IPS-18a (cell line): Measurements from ENCODE around the gene SPOCK2.

Source experiments
- H3K27ac ChIP-seq: one replicate; pipeline ENCODE4 v1.5.1; 2013; ENCODE audit warnings: low read length
- H3K27me3 ChIP-seq: one replicate; pipeline ENCODE4 v1.6.1; 2013; ENCODE audit warnings: mild to moderate bottlenecking, low read length; ENCODE audit not compliant: control insufficient read depth, insufficient read depth
- H3K36me3 ChIP-seq: one replicate; pipeline ENCODE4 v1.6.1; 2013; ENCODE audit warnings: low read depth, low read length; ENCODE audit not compliant: control insufficient read depth
- H3K4me1 ChIP-seq: one replicate; pipeline ENCODE4 v1.6.1; 2013; ENCODE audit warnings: low read depth, low read length; ENCODE audit not compliant: control insufficient read depth
- H3K4me3 ChIP-seq: one replicate; pipeline ENCODE4 v1.5.1; 2013; ENCODE audit warnings: low read length
- H3K9ac ChIP-seq: one replicate; pipeline ENCODE4 v1.6.1; 2013; ENCODE audit warnings: mild to moderate bottlenecking, low read length, moderate library complexity
- H3K9me3 ChIP-seq: one replicate; pipeline ENCODE4 v1.6.1; 2013; ENCODE audit warnings: low read depth, low read length; ENCODE audit not compliant: control insufficient read depth

Gene SPOCK2

GRCh38 chr10:72056932-72057751, 31.2 kb downstream of the SPOCK2 start:
- H3K4me1 ChIP-seq, result no peaks in the 10 kb centered on the region

GRCh38 chr10:72056113-72056512, 32.2 kb downstream of the SPOCK2 start:
- Histone ChIP-seq H3K36me3 (no peaks in the 10 kb centered on the region), H3K9me3 (no peaks in the 10 kb centered on the region), H3K4me3 (no peak overlapping the region), H3K27me3 (no peaks in the 10 kb centered on the region), H3K4me1 (no peaks in the 10 kb centered on the region), H3K9ac (no peak overlapping the region), H3K27ac (no peak overlapping the region)

More at GRCh38 chr10:72056932-72057751, 31.2 kb downstream of the SPOCK2 start:
- no peak overlapping the region for H3K9ac ChIP-seq
- no peaks in the 10 kb centered on the region for H3K36me3 ChIP-seq
- H3K9me3 ChIP-seq, result no peaks in the 10 kb centered on the region
- H3K27ac ChIP-seq, result no peak overlapping the region
- H3K27me3 ChIP-seq, result no peaks in the 10 kb centered on the region
- no peak overlapping the region for H3K4me3 ChIP-seq

GRCh38 chr10:72053690-72054089, 34.7 kb downstream of the SPOCK2 start:
- Histone ChIP-seq H3K9me3 (no peaks in the 10 kb centered on the region), H3K9ac (no peak overlapping the region), H3K27ac (no peak overlapping the region), H3K4me1 (no peaks in the 10 kb centered on the region), H3K4me3 (no peak overlapping the region), H3K36me3 (no peaks in the 10 kb centered on the region), H3K27me3 (no peaks in the 10 kb centered on the region)

- no peak overlapping the region for H3K9ac ChIP-seq
- H3K27ac ChIP-seq, result no peak overlapping the region
- H3K4me3 ChIP-seq, result no peak overlapping the region
- no peaks in the 10 kb centered on the region for H3K4me1 ChIP-seq
- H3K36me3 ChIP-seq, result no peaks in the 10 kb centered on the region
- no peaks in the 10 kb centered on the region for H3K27me3 ChIP-seq
- no peaks in the 10 kb centered on the region for H3K9me3 ChIP-seq
These were observed 37.5 kb downstream of the SPOCK2 start for GRCh38 chr10:72050873-72051272.

- Histone ChIP-seq H3K4me1 (no peaks in the 10 kb centered on the region), H3K27me3 (no peaks in the 10 kb centered on the region), H3K9ac (no peak overlapping the region), H3K27ac (no peak overlapping the region), H3K36me3 (no peaks in the 10 kb centered on the region), H3K9me3 (no peaks in the 10 kb centered on the region), H3K4me3 (no peak overlapping the region)
These were observed 38.2 kb downstream of the SPOCK2 start for GRCh38 chr10:72049969-72050781.

GRCh38 chr10:72049472-72049871, 38.9 kb downstream of the SPOCK2 start:
- H3K9ac ChIP-seq, result no peak overlapping the region
- no peak overlapping the region for H3K4me3 ChIP-seq
- no peaks in the 10 kb centered on the region for H3K36me3 ChIP-seq

GRCh38 chr10:72048450-72049124, 39.8 kb downstream of the SPOCK2 start:
- H3K4me3 ChIP-seq, result no peak overlapping the region
- no peak overlapping the region for H3K27ac ChIP-seq
- no peaks in the 10 kb centered on the region for H3K36me3 ChIP-seq
- H3K4me1 ChIP-seq, result no peaks in the 10 kb centered on the region
- no peaks in the 10 kb centered on the region for H3K27me3 ChIP-seq
- no peak overlapping the region for H3K9ac ChIP-seq
- H3K9me3 ChIP-seq, result no peaks in the 10 kb centered on the region

More at GRCh38 chr10:72049472-72049871, 38.9 kb downstream of the SPOCK2 start:
- Histone ChIP-seq H3K4me1 (no peaks in the 10 kb centered on the region), H3K27me3 (no peaks in the 10 kb centered on the region), H3K9me3 (no peaks in the 10 kb centered on the region), H3K27ac (no peak overlapping the region)

GRCh38 chr10:72045586-72045985, 42.8 kb downstream of the SPOCK2 start:
- Histone ChIP-seq H3K4me3 (no peak overlapping the region), H3K27me3 (no peaks in the 10 kb centered on the region), H3K4me1 (no peaks in the 10 kb centered on the region), H3K36me3 (no peaks in the 10 kb centered on the region), H3K27ac (no peak overlapping the region), H3K9ac (no peak overlapping the region), H3K9me3 (no peaks in the 10 kb centered on the region)

- no peaks in the 10 kb centered on the region for H3K4me1 ChIP-seq
- H3K9me3 ChIP-seq, result no peaks in the 10 kb centered on the region
- H3K27me3 ChIP-seq, result no peaks in the 10 kb centered on the region
- no peak overlapping the region for H3K27ac ChIP-seq
- no peaks in the 10 kb centered on the region for H3K36me3 ChIP-seq
- H3K4me3 ChIP-seq, result no peak overlapping the region
- H3K9ac ChIP-seq, result no peak overlapping the region
These were observed 43.8 kb downstream of the SPOCK2 start for GRCh38 chr10:72044417-72045041.

GRCh38 chr10:72043016-72043834, 45.1 kb downstream of the SPOCK2 start:
- Histone ChIP-seq H3K27ac (no peak overlapping the region), H3K4me3 (no peak overlapping the region), H3K4me1 (no peaks in the 10 kb centered on the region)

More at GRCh38 chr10:72043016-72043834, 45.1 kb downstream of the SPOCK2 start:
- Histone ChIP-seq H3K9ac (no peak overlapping the region), H3K27me3 (no peaks in the 10 kb centered on the region), H3K9me3 (no peaks in the 10 kb centered on the region), H3K36me3 (no peaks in the 10 kb centered on the region)
